Left lung (tissue), 10 donors: ENCODE results near the gene KIF13A. TPM values are rescaled to one million over a fixed set of nuclear protein-coding genes. Genes with fewer than 3 reads are reported as not detected.
"Not testable (repeated sequence)": the region's sequence is repeated elsewhere in the genome, so short reads cannot be mapped to it uniquely, and the experiment has no call there.

Source experiments
- ATAC-seq: fragments of 200-7000 bp; cut with Tn5 transposase; one replicate; pipeline ENCODE4 v1.9.1; 2020; ENCODE audit warnings: moderate library complexity
- DNase-seq, 4 donors: peaks; one replicate each; pipeline ENCODE4 v3.0.0-alpha.2; 2013 to 2020
- H3K27ac ChIP-seq, 2 donors: fragments of 200-600 bp; sonication (generic) in 1 of 2; one replicate each; pipeline versions ENCODE4 v1.5.0 to v1.8.0; 2020 to 2021
- H3K27me3 ChIP-seq, 2 donors: fragments of 200-600 bp; sonication (generic) in 1 of 2; one replicate each; pipeline versions ENCODE4 v1.5.0 to v1.8.0; 2020 to 2021
- H3K36me3 ChIP-seq, 2 donors: fragments of 200-600 bp; sonication (generic) in 1 of 2; one replicate each; pipeline versions ENCODE4 v1.5.0 to v1.8.0; 2020 to 2021
- H3K4me1 ChIP-seq, 2 donors: fragments of 200-600 bp; one replicate each; pipeline ENCODE4 v1.8.0; 2021
- H3K4me3 ChIP-seq, 2 donors: fragments of 200-600 bp; sonication (generic) in 1 of 2; one replicate each; pipeline versions ENCODE4 v1.5.0 to v1.8.0; 2020 to 2021; ENCODE audit warnings: mild to moderate bottlenecking in 1 of 2
- H3K9me3 ChIP-seq, 2 donors: fragments of 200-600 bp; sonication (generic) in 1 of 2; one replicate each; pipeline versions ENCODE4 v1.5.0 to v1.8.0; 2020 to 2021
- intact Hi-C, 2 donors: fragments of 100-400 bp; cut with DNase I; formaldehyde crosslinking; loops; one replicate each; pipeline versions ENCODE4 v1.11.2 to v1.14.2; 2022
- polyA plus RNA-seq, 6 donors: library from polyadenylated mRNA; unstranded; fragments of 120-200 nt; gene quantifications; one replicate each; pipeline ENCODE4 v1.2.1, GENCODE V29; 2013; ENCODE audit not compliant: insufficient read length in 6 of 6
- total RNA-seq, 2 donors: library from RNA; stranded (reverse); fragmentation: NEBNext Ultra II Directional; extraction: Animal tissue kit (Norgen Biotek cat#: 25700); gene quantifications; one replicate each; pipeline ENCODE4 v1.2.1, GENCODE V29; 2021
- TF ChIP-seq, protein P1 (sequence below), 2 donors: fragments of 200-600 bp; sonication (generic) in 1 of 2; IDR thresholded peaks; one replicate each; pipeline versions ENCODE4 v1.5.0 to v1.8.0; 2021; ENCODE audit warnings: antibody characterized with exemption in 2 of 2
- donor health status: DM: no; HTN: yes; CAD: no.
- donor health status: DM: no; HTN: no; CAD: no.

KIF13A gene
- total and polyA plus RNA-seq, 8 donors: 42.1 to 50.1 (median 46.3) TPM

DNA sequence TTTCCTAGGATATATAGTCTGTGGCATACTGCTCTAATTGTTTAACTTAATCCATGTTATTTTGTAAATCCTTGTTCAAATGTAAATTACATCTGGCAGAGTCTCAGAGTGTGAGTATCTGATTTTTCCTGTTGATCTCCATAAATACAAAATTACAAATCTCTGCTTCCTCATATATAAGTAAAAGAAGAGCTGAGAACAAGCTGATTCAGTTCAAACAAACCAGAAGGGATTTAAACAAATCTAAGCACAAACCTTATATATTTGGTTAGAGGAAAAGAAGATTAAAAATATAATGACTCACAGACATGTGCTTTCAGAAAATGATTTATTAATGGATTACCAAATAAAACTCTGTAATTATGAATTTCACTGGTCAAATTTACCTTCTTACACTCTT, 37.3 kb downstream of the KIF13A start:
- no peak overlapping the region for H3K27ac ChIP-seq
- H3K4me1 ChIP-seq: peaks cover 0 to 8% of the 10 kb centered on the region in 2 donors
- H3K27me3 ChIP-seq: no peaks in the 10 kb centered on the region
- no peak overlapping the region for H3K4me3 ChIP-seq
- H3K9me3 ChIP-seq: no peaks in the 10 kb centered on the region
- ATAC-seq (no peak), DNase-seq (no peak)
- TF ChIP-seq, protein P1, sequence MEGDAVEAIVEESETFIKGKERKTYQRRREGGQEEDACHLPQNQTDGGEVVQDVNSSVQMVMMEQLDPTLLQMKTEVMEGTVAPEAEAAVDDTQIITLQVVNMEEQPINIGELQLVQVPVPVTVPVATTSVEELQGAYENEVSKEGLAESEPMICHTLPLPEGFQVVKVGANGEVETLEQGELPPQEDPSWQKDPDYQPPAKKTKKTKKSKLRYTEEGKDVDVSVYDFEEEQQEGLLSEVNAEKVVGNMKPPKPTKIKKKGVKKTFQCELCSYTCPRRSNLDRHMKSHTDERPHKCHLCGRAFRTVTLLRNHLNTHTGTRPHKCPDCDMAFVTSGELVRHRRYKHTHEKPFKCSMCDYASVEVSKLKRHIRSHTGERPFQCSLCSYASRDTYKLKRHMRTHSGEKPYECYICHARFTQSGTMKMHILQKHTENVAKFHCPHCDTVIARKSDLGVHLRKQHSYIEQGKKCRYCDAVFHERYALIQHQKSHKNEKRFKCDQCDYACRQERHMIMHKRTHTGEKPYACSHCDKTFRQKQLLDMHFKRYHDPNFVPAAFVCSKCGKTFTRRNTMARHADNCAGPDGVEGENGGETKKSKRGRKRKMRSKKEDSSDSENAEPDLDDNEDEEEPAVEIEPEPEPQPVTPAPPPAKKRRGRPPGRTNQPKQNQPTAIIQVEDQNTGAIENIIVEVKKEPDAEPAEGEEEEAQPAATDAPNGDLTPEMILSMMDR (IDR thresholded peaks at IDR 0.05): no peak
- H3K36me3 ChIP-seq: peaks cover 0 to 4% of the 10 kb centered on the region in 2 donors
- intact Hi-C loops: no loop called here

DNA sequence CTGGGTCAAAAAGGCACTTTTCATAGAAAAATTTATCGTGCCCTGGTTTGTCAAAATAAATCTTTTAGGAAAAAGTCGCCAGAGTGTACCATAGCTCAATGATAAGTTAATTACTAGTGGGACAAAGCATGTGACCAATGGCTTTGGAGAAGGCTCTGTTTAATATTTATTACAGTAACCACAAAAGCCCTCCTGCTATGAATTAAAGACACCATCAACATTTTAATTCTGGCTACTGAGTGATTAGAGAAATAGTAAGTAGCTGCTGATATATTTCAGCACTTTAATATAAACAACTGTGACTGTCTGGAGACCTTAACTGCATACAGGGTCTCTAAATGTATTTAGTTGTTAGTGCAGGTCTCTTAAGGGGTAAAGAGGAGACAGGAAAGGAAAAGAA, 38.3 kb downstream of the KIF13A start:
- no peaks in the 10 kb centered on the region for H3K9me3 ChIP-seq
- H3K4me1 ChIP-seq: peaks cover 0 to 8% of the 10 kb centered on the region in 2 donors
- TF ChIP-seq, protein P1 (IDR thresholded peaks at IDR 0.05): no peak
- DNase-seq (no peak), ATAC-seq (no peak)
- no peak overlapping the region for H3K27ac ChIP-seq
- no peaks in the 10 kb centered on the region for H3K27me3 ChIP-seq
- peaks cover 0 to 4% of the 10 kb centered on the region in 2 donors for H3K36me3 ChIP-seq
- intact Hi-C loops: no loop called here
- H3K4me3 ChIP-seq: no peak overlapping the region

DNA sequence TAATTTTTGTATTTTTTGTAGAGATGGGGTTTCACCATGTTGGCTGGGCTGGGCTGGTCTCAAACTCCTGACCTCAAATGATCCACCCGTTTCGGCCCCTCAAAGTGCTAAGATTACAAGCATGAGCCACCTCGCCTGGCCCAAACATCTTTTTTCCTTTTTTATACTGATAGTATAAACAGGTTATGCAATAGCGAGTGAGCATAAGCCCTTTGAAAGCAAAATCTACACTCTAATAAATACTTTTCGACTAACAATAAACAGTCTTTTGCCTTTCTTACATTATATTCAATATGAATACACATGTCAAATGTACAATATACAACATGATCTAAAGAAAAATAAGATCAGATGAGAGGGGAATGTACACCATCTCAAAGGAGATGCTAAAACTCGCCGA, 38.7 kb downstream of the KIF13A start:
- intact Hi-C loops: no loop called here

DNA sequence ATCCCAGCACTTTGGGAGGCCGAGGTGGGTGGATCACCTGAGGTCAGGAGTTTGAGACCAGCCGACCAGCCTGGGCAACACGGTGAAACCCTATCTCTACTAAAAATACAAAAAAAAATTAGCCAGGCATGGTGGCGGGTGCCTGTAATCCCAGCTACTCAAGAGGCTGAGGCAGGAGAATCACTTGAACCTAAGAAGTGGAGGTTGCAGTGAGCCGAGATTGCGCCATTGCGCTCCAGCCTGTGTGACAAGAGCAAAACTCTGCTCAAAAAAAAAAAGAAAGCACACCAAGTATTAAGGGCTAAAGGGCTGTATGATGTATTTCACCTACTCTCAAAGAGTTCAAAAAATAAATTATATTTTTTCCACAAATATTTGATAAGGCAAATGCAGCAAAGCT, 39.9 kb downstream of the KIF13A start:
- DNase-seq, H3K27ac ChIP-seq, H3K4me1 ChIP-seq, H3K4me3 ChIP-seq, H3K27me3 ChIP-seq, intact Hi-C loops, H3K9me3 ChIP-seq, H3K36me3 ChIP-seq, ATAC-seq: not testable (repeated sequence)

More for the DNA sequence above, 38.7 kb downstream of the KIF13A start:
- H3K27me3 ChIP-seq: no peaks in the 10 kb centered on the region
- H3K36me3 ChIP-seq: peaks cover 0 to 4% of the 10 kb centered on the region in 2 donors
- no peak overlapping the region for H3K4me3 ChIP-seq
- DNase-seq (no peak), ATAC-seq (no peak)
- H3K4me1 ChIP-seq: peaks cover 0 to 8% of the 10 kb centered on the region in 2 donors
- H3K9me3 ChIP-seq: no peaks in the 10 kb centered on the region
- no peak overlapping the region for H3K27ac ChIP-seq
- TF ChIP-seq, protein P1 (IDR thresholded peaks at IDR 0.05): no peak

DNA sequence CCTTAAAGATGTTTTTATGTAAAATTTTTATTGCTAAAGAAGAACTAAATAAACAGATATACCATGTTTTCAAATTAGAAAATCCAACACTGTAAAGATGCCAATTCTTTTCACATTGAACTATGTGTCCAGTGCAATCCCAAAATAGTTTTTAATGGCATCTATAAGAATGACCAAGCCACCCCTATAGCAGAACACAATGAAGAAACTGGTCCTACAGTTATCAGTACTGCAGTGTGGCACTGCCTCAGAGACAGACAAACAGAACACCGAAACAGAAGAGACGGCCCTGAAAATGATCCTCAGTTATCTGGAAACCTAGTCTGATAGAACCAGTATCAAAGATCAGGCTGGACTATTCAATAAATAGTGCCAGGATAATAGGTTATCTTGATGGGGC, 41.9 kb downstream of the KIF13A start:
- Histone ChIP-seq H3K36me3 (no peaks in the 10 kb centered on the region), H3K27ac (no peak overlapping the region), H3K4me1 (peaks cover 0 to 8% of the 10 kb centered on the region in 2 donors), H3K9me3 (no peaks in the 10 kb centered on the region), H3K27me3 (no peaks in the 10 kb centered on the region), H3K4me3 (no peak overlapping the region)
- TF ChIP-seq, protein P1 (IDR thresholded peaks at IDR 0.05): no peak
- no peak for DNase-seq
- ATAC-seq: no peak
- intact Hi-C loops: no loop called here

DNA sequence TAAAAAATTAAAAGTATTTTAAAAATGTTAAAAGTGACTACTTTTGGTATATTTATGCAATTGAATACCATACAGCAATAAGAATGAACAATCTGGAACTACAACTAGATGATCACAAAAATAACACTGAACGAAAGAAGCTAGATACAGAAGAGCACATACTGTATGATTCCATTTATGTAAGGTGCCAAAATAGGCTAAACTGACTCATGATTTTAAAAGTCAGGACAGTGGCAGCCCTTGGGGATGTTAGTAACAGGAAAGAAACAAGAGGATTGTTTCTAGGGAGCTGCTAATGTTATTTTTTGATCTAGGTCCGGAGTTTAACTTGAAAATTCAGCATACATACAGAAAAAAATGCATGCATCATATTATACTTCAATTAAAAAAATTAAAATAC, 42.3 kb downstream of the KIF13A start:
- Histone ChIP-seq H3K9me3 (no peaks in the 10 kb centered on the region), H3K36me3 (no peaks in the 10 kb centered on the region), H3K27me3 (no peaks in the 10 kb centered on the region), H3K4me3 (no peak overlapping the region), H3K4me1 (peaks cover 0 to 8% of the 10 kb centered on the region in 2 donors), H3K27ac (no peak overlapping the region)
- TF ChIP-seq, protein P1 (IDR thresholded peaks at IDR 0.05): no peak
- intact Hi-C loops: no loop called here
- peak; percentile 35 for ATAC-seq
- no peak for DNase-seq
